OCI-LY3 (cell line): ENCODE data around the gene NTHL1.

Experiments used
- H2AFZ ChIP-seq: fragments of 200-600, 300-600 bp; shearing (Covaris generic); 2 replicates; pipeline ENCODE4 v1.6.0; 2014; ENCODE audit warnings: antibody characterized with exemption, low read depth, low read length
- H3K27ac ChIP-seq: fragments of 200-600, 300-600 bp; sonication (generic); 2 replicates; pipeline ENCODE4 v1.5.1; 2014; ENCODE audit warnings: mild to moderate bottlenecking, low read length, moderate library complexity, mixed read lengths
- H3K27me3 ChIP-seq: fragments of 200-600, 300-600 bp; sonication (generic); 2 replicates; pipeline ENCODE4 v1.6.1; 2014; ENCODE audit warnings: low read depth, low read length, mixed read lengths
- H3K36me3 ChIP-seq: fragments of 200-600, 300-600 bp; sonication (generic); replicated peaks from 2 replicates; pipeline ENCODE3; 2014; ENCODE audit warnings: low read depth, low read length, mixed read lengths
- H3K4me1 ChIP-seq: fragments of 300-600, 200-600 bp; sonication (generic); 2 replicates; pipeline ENCODE4 v1.6.1; 2014; ENCODE audit warnings: low read length, mixed read lengths
- H3K4me2 ChIP-seq: fragments of 200-600, 300-600 bp; sonication (generic); 2 replicates; pipeline ENCODE4 v1.6.1; 2014; ENCODE audit warnings: low read length, mixed read lengths
- H3K4me3 ChIP-seq: fragments of 300-600, 200-600 bp; sonication (generic); 2 replicates; pipeline ENCODE4 v1.5.1; 2014; ENCODE audit warnings: antibody characterized with exemption, mild to moderate bottlenecking, low read length, moderate library complexity
- H3K79me2 ChIP-seq: fragments of 300-600, 200-600 bp; shearing (Covaris generic); 2 replicates; pipeline ENCODE4 v1.6.1; 2014; ENCODE audit warnings: mild to moderate bottlenecking, low read length, mixed read lengths
- H3K9ac ChIP-seq: fragments of 300-600, 200-600 bp; shearing (Covaris generic); 2 replicates; pipeline ENCODE4 v1.6.0; 2014; ENCODE audit warnings: mild to moderate bottlenecking, low read length, moderate library complexity
- H3K9me3 ChIP-seq: fragments of 200-600, 300-600 bp; shearing (Covaris generic); 2 replicates; pipeline ENCODE4 v1.6.1; 2014; ENCODE audit warnings: low read length, mixed read lengths; ENCODE audit not compliant: insufficient read depth
- H4K20me1 ChIP-seq: fragments of 200-600, 300-600 bp; sonication (generic); 2 replicates; pipeline ENCODE4 v1.6.1; 2016; ENCODE audit warnings: low read length, mixed read lengths; ENCODE audit not compliant: insufficient read depth
- EZH2phosphoT487 ChIP-seq: fragments of 200-600 bp; shearing (Covaris generic); IDR thresholded peaks from 2 replicates; pipeline ENCODE4 v1.6.1; 2018; ENCODE audit warnings: antibody characterized with exemption, mixed run types, low read depth
- TF ChIP-seq, protein P1 (sequence below): fragments of 200-600, 300-600 bp; sonication (generic); IDR thresholded peaks from 2 replicates; pipeline ENCODE4 v1.5.1; 2014; ENCODE audit warnings: antibody characterized with exemption, low read length, low read depth

The NTHL1 gene

DNA sequence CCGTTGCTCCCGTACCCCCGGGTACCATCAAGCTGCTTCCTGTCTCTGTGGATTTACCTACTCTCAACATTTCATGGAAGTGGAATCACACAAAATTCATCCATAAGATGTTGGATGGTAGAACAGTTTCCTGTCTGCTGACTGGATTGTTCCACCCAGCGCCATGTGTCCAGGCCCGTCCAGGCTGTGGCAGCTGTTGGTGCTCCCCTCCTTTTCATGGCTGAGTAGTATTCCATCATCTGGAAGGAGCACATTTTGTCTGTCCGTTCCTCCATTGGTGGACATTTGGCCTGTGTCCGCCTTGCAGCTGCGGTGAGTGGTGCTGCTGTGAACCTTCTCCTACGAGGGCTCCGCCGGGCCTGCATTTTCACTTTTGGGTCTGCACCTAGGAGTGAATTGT is 18.5 kb upstream of the NTHL1 start:
- Histone ChIP-seq H3K9ac (no peak overlapping the region), H3K4me3 (no peak overlapping the region), H3K27me3 (no peaks in the 10 kb centered on the region), H3K27ac (no peak overlapping the region), H4K20me1 (no peaks in the 10 kb centered on the region), H3K4me1 (no peaks in the 10 kb centered on the region), H3K79me2 (no peaks in the 10 kb centered on the region), H3K36me3 (peaks cover 11% of the 10 kb centered on the region), H3K9me3 (no peaks in the 10 kb centered on the region), H3K4me2 (no peak overlapping the region), H2AFZ (no peak overlapping the region)
- no peak for TF ChIP-seq EZH2phosphoT487
- TF ChIP-seq, protein P1, sequence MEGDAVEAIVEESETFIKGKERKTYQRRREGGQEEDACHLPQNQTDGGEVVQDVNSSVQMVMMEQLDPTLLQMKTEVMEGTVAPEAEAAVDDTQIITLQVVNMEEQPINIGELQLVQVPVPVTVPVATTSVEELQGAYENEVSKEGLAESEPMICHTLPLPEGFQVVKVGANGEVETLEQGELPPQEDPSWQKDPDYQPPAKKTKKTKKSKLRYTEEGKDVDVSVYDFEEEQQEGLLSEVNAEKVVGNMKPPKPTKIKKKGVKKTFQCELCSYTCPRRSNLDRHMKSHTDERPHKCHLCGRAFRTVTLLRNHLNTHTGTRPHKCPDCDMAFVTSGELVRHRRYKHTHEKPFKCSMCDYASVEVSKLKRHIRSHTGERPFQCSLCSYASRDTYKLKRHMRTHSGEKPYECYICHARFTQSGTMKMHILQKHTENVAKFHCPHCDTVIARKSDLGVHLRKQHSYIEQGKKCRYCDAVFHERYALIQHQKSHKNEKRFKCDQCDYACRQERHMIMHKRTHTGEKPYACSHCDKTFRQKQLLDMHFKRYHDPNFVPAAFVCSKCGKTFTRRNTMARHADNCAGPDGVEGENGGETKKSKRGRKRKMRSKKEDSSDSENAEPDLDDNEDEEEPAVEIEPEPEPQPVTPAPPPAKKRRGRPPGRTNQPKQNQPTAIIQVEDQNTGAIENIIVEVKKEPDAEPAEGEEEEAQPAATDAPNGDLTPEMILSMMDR, result no peak

DNA sequence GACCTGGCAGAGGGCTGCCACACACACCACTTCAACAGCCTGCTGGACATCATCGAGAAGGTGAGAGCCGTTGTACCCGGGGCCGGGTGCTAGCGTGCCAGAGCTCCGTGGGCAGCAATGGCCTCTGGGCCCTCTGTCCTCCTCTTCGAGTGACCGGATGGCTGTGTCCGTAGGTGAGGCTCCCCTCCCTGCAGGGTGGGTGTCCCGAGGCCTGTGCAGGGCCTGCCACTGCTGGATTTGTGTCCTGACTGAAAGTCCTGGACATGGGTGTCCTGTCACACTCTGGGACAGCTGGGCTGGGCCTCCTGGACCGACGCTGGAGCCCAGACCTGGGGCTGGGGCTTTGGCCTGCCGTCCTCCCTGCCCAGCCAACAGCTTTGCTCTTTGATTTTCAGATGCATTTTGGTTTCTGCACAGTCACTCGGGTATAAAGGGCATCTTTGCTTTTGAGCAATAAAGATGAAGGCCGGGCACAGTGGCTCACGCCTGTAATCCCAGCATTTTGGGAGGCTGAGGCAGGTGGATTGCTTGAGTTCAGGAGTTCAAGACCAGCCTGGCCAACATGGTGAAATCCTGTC is 16.8 kb upstream of the NTHL1 start:
- H3K9me3 ChIP-seq, result no peaks in the 10 kb centered on the region
- no peaks in the 10 kb centered on the region for H4K20me1 ChIP-seq
- no peak overlapping the region for H3K9ac ChIP-seq
- TF ChIP-seq, protein P1, result no peak
- TF ChIP-seq EZH2phosphoT487, result no peak
- H3K36me3 ChIP-seq, result peaks cover 11% of the 10 kb centered on the region
- no peak overlapping the region for H3K4me2 ChIP-seq
- no peak overlapping the region for H2AFZ ChIP-seq
- H3K79me2 ChIP-seq, result no peaks in the 10 kb centered on the region
- H3K27ac ChIP-seq, result no peak overlapping the region
- H3K27me3 ChIP-seq, result no peaks in the 10 kb centered on the region
- no peaks in the 10 kb centered on the region for H3K4me1 ChIP-seq
- no peak overlapping the region for H3K4me3 ChIP-seq

DNA sequence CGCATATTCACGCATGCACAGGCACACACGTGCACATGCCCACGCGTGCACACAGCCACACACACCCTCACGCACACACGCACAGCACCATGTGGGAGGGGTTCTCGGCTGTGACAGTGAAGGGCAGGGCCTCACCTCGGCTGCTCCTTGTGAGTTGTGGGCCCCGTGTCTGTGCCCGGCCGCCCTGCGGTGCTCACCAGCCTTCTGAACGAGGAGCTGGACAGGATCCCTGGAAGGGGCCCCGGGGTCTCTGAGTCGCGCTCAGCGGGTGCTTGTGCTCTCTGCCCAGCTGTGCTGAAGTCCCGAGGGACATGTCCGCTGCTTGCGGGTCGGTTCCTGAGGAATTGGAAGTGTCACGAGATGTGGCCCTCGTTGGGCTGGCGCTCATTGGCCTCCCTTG is 16.2 kb upstream of the NTHL1 start:
- no peaks in the 10 kb centered on the region for H4K20me1 ChIP-seq
- H3K4me2 ChIP-seq, result no peak overlapping the region
- no peak overlapping the region for H3K27ac ChIP-seq

DNA sequence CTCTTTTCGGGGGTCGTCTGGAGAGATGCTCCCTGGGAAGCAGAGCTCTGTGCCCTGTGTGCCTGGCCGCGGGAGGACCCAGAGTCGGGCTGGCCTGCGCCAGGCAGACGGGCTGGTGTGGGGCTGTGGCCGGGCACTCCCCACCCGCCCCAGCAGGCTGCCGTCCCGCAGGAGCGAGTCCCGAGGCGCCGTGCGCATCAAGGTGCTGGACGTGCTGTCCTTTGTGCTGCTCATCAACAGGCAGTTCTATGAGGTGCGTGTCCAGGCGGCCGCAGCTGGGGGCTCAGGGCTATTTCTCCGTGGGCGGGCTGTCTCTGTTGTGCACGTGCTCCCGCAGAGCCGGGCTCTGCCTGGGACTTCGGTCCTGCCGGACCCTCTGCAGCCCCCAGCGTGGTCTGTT is 15.2 kb upstream of the NTHL1 start:
- H3K4me2 ChIP-seq, result no peak overlapping the region
- peaks cover 11% of the 10 kb centered on the region for H3K36me3 ChIP-seq
- no peaks in the 10 kb centered on the region for H3K9me3 ChIP-seq
- H3K4me3 ChIP-seq, result no peak overlapping the region
- H3K27me3 ChIP-seq, result no peaks in the 10 kb centered on the region
- no peaks in the 10 kb centered on the region for H3K79me2 ChIP-seq
- H3K27ac ChIP-seq, result no peak overlapping the region
- H3K4me1 ChIP-seq, result no peaks in the 10 kb centered on the region
- no peak for TF ChIP-seq EZH2phosphoT487
- TF ChIP-seq, protein P1, result no peak
- no peak overlapping the region for H2AFZ ChIP-seq
- H3K9ac ChIP-seq, result no peak overlapping the region
- H4K20me1 ChIP-seq, result no peaks in the 10 kb centered on the region

More for the DNA sequence above, 16.2 kb upstream of the NTHL1 start:
- no peaks in the 10 kb centered on the region for H3K9me3 ChIP-seq
- no peak overlapping the region for H3K9ac ChIP-seq
- no peak overlapping the region for H2AFZ ChIP-seq
- no peak overlapping the region for H3K4me3 ChIP-seq
- H3K36me3 ChIP-seq, result peaks cover 11% of the 10 kb centered on the region
- H3K79me2 ChIP-seq, result no peaks in the 10 kb centered on the region
- no peaks in the 10 kb centered on the region for H3K4me1 ChIP-seq
- no peak for TF ChIP-seq EZH2phosphoT487
- TF ChIP-seq, protein P1, result no peak
- H3K27me3 ChIP-seq, result no peaks in the 10 kb centered on the region
